Measurements from ENCODE around the gene ARF1. TPM values are rescaled to one million over a fixed set of nuclear protein-coding genes. Genes with fewer than 3 reads are reported as not detected.

Gene ARF1
- total and polyA plus RNA-seq, 9 donors = 109 to 313 (median 284) TPM

GRCh38 chr1:228039006-228039903, 43.3 kb upstream of the ARF1 start:
- no peak for DNase-seq
- peaks cover 58% of the 10 kb centered on the region for H3K27me3 ChIP-seq (ENCODE audit: control insufficient read depth, insufficient read depth, low read length)
- no peaks in the 10 kb centered on the region for H3K9me3 ChIP-seq (replicated peaks; ENCODE audit: control insufficient read depth, low read depth, low read length)
- peaks cover 5% of the 10 kb centered on the region for H3K4me1 ChIP-seq (ENCODE audit: control insufficient read depth, insufficient read depth, low read length)
- H3K36me3 ChIP-seq (ENCODE audit: control insufficient read depth, insufficient read depth, low read length) = no peaks in the 10 kb centered on the region
- no peak overlapping the region for H3K27ac ChIP-seq (ENCODE audit: low read length)
- H3K4me3 ChIP-seq (ENCODE audit: low read length) = no peak overlapping the region
- WGBS (ENCODE audit: insufficient coverage) = 82% methylated on average over 7 of the region's 8 CpGs

GRCh38 chr1:228039986-228040385, 42.5 kb upstream of the ARF1 start:
- Histone ChIP-seq H3K27ac (ENCODE audit: low read length) (no peak overlapping the region), H3K9me3 (replicated peaks; ENCODE audit: control insufficient read depth, low read depth, low read length) (no peaks in the 10 kb centered on the region), H3K4me3 (ENCODE audit: low read length) (no peak overlapping the region), H3K36me3 (ENCODE audit: control insufficient read depth, insufficient read depth, low read length) (no peaks in the 10 kb centered on the region), H3K27me3 (ENCODE audit: control insufficient read depth, insufficient read depth, low read length) (peaks cover 58% of the 10 kb centered on the region), H3K4me1 (ENCODE audit: control insufficient read depth, insufficient read depth, low read length) (peaks cover 5% of the 10 kb centered on the region)
- no peak for DNase-seq
- WGBS (ENCODE audit: insufficient coverage) = 64% methylated on average over 3 of the region's 3 CpGs

GRCh38 chr1:228041316-228041715, 41.2 kb upstream of the ARF1 start:
- peaks cover 46% of the 10 kb centered on the region for H3K27me3 ChIP-seq (ENCODE audit: control insufficient read depth, insufficient read depth, low read length)
- H3K36me3 ChIP-seq (ENCODE audit: control insufficient read depth, insufficient read depth, low read length) = no peaks in the 10 kb centered on the region
- peaks cover 5% of the 10 kb centered on the region for H3K4me1 ChIP-seq (ENCODE audit: control insufficient read depth, insufficient read depth, low read length)
- no peak overlapping the region for H3K4me3 ChIP-seq (ENCODE audit: low read length)
- no peak for DNase-seq
- no peak overlapping the region for H3K27ac ChIP-seq (ENCODE audit: low read length)
- WGBS (ENCODE audit: insufficient coverage) = 65% methylated on average over 2 of the region's 2 CpGs
- H3K9me3 ChIP-seq (replicated peaks; ENCODE audit: control insufficient read depth, low read depth, low read length) = no peaks in the 10 kb centered on the region

GRCh38 chr1:228042508-228042907, 40.0 kb upstream of the ARF1 start:
- Histone ChIP-seq H3K36me3 (ENCODE audit: control insufficient read depth, insufficient read depth, low read length) (no peaks in the 10 kb centered on the region), H3K4me3 (ENCODE audit: low read length) (no peak overlapping the region), H3K27ac (ENCODE audit: low read length) (no peak overlapping the region), H3K4me1 (ENCODE audit: control insufficient read depth, insufficient read depth, low read length) (peaks cover 3% of the 10 kb centered on the region), H3K27me3 (ENCODE audit: control insufficient read depth, insufficient read depth, low read length) (peaks cover 36% of the 10 kb centered on the region), H3K9me3 (replicated peaks; ENCODE audit: control insufficient read depth, low read depth, low read length) (no peaks in the 10 kb centered on the region)
- DNase-seq = no peak

- H3K27me3 ChIP-seq (ENCODE audit: control insufficient read depth, insufficient read depth, low read length) = peaks cover 27% of the 10 kb centered on the region
- H3K9me3 ChIP-seq (replicated peaks; ENCODE audit: control insufficient read depth, low read depth, low read length) = no peaks in the 10 kb centered on the region
- no peak overlapping the region for H3K27ac ChIP-seq (ENCODE audit: low read length)
- H3K36me3 ChIP-seq (ENCODE audit: control insufficient read depth, insufficient read depth, low read length) = no peaks in the 10 kb centered on the region
- H3K4me1 ChIP-seq (ENCODE audit: control insufficient read depth, insufficient read depth, low read length) = no peaks in the 10 kb centered on the region
- no peak for DNase-seq
- WGBS (ENCODE audit: insufficient coverage) = 49% methylated on average over 6 of the region's 7 CpGs
- no peak overlapping the region for H3K4me3 ChIP-seq (ENCODE audit: low read length)
Measured at GRCh38 chr1:228043281-228043848, 39.1 kb upstream of the ARF1 start.

- no peak overlapping the region for H3K4me3 ChIP-seq (ENCODE audit: low read length)
- peaks cover 15% of the 10 kb centered on the region for H3K27me3 ChIP-seq (ENCODE audit: control insufficient read depth, insufficient read depth, low read length)
Measured at GRCh38 chr1:228044961-228045360, 37.5 kb upstream of the ARF1 start.

GRCh38 chr1:228045405-228045804, 37.1 kb upstream of the ARF1 start:
- H3K4me1 ChIP-seq (ENCODE audit: control insufficient read depth, insufficient read depth, low read length) = no peaks in the 10 kb centered on the region
- H3K27ac ChIP-seq (ENCODE audit: low read length) = no peak overlapping the region
- no peak overlapping the region for H3K4me3 ChIP-seq (ENCODE audit: low read length)
- H3K27me3 ChIP-seq (ENCODE audit: control insufficient read depth, insufficient read depth, low read length) = peaks cover 15% of the 10 kb centered on the region
- H3K36me3 ChIP-seq (ENCODE audit: control insufficient read depth, insufficient read depth, low read length) = no peaks in the 10 kb centered on the region
- no peak for DNase-seq
- WGBS (ENCODE audit: insufficient coverage) = 68% methylated on average over 3 of the region's 7 CpGs
- no peaks in the 10 kb centered on the region for H3K9me3 ChIP-seq (replicated peaks; ENCODE audit: control insufficient read depth, low read depth, low read length)

More at GRCh38 chr1:228044961-228045360, 37.5 kb upstream of the ARF1 start:
- Histone ChIP-seq H3K9me3 (replicated peaks; ENCODE audit: control insufficient read depth, low read depth, low read length) (no peaks in the 10 kb centered on the region), H3K36me3 (ENCODE audit: control insufficient read depth, insufficient read depth, low read length) (no peaks in the 10 kb centered on the region), H3K4me1 (ENCODE audit: control insufficient read depth, insufficient read depth, low read length) (no peaks in the 10 kb centered on the region), H3K27ac (ENCODE audit: low read length) (no peak overlapping the region)
- 35% methylated on average over 3 of the region's 3 CpGs for WGBS (ENCODE audit: insufficient coverage)
- DNase-seq = no peak

GRCh38 chr1:228045871-228046270, 36.6 kb upstream of the ARF1 start:
- Histone ChIP-seq H3K4me1 (ENCODE audit: control insufficient read depth, insufficient read depth, low read length) (no peaks in the 10 kb centered on the region), H3K27ac (ENCODE audit: low read length) (no peak overlapping the region), H3K27me3 (ENCODE audit: control insufficient read depth, insufficient read depth, low read length) (peaks cover 15% of the 10 kb centered on the region), H3K4me3 (ENCODE audit: low read length) (no peak overlapping the region), H3K9me3 (replicated peaks; ENCODE audit: control insufficient read depth, low read depth, low read length) (no peaks in the 10 kb centered on the region), H3K36me3 (ENCODE audit: control insufficient read depth, insufficient read depth, low read length) (no peaks in the 10 kb centered on the region)
- 86% methylated on average over 9 of the region's 9 CpGs for WGBS (ENCODE audit: insufficient coverage)
- DNase-seq = no peak

DNA sequence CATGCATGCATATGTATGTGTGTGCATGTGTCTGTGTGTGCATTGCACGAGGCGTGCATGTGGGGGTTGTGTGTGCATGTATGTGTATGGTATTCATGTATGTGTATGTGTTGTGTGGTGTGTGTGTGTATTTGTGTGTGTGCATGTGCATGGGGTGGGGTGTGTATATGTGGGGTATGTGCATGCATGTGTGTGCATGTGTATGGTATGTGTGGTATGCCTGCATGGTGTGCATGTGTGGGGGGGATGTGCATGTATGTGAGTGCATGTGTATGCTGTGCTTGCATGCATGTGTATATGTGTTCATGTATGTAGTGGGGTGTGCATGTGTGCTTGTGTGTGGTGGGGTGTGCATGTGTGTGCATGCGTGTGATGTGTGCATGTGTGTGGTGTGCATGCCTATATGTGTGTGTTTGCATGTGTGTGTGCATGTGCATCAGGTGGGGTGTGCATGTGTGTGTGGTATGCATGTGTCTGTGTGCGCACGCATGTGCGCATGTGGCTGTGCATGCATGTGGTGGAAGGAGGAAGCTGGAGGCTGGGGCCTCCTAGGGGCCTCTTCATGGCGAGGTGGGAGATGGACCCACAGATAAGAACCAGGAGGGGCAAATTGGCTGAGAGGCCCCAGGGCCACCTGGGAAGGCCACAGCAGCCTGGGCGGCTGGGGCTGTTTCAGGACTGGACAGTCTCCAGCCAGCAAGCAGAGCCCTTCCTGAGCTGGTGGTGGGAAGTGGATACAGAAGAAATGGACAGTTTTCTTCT, 35.9 kb upstream of the ARF1 start:
- Histone ChIP-seq H3K27me3 (ENCODE audit: control insufficient read depth, insufficient read depth, low read length) (peaks cover 18% of the 10 kb centered on the region), H3K4me1 (ENCODE audit: control insufficient read depth, insufficient read depth, low read length) (no peaks in the 10 kb centered on the region), H3K4me3 (ENCODE audit: low read length) (no peak overlapping the region), H3K36me3 (ENCODE audit: control insufficient read depth, insufficient read depth, low read length) (no peaks in the 10 kb centered on the region), H3K9me3 (replicated peaks; ENCODE audit: control insufficient read depth, low read depth, low read length) (no peaks in the 10 kb centered on the region), H3K27ac (ENCODE audit: low read length) (no peak overlapping the region)
- no peak for DNase-seq
- WGBS (ENCODE audit: insufficient coverage) = 86% methylated on average over 8 of the region's 8 CpGs

- H3K4me3 ChIP-seq (ENCODE audit: low read length) = no peak overlapping the region
- H3K27me3 ChIP-seq (ENCODE audit: control insufficient read depth, insufficient read depth, low read length) = peaks cover 22% of the 10 kb centered on the region
- WGBS (ENCODE audit: insufficient coverage) = 73% methylated on average over 3 of the region's 7 CpGs
- no peak overlapping the region for H3K27ac ChIP-seq (ENCODE audit: low read length)
- no peaks in the 10 kb centered on the region for H3K4me1 ChIP-seq (ENCODE audit: control insufficient read depth, insufficient read depth, low read length)
- no peaks in the 10 kb centered on the region for H3K9me3 ChIP-seq (replicated peaks; ENCODE audit: control insufficient read depth, low read depth, low read length)
- no peak for DNase-seq
- no peaks in the 10 kb centered on the region for H3K36me3 ChIP-seq (ENCODE audit: control insufficient read depth, insufficient read depth, low read length)
Measured at GRCh38 chr1:228047183-228047466, 35.4 kb upstream of the ARF1 start.

Data from muscle of leg (tissue), 11 donors.